H1 (cell line): ENCODE measurements around the gene CUEDC1. TPM values are rescaled to one million over a fixed set of nuclear protein-coding genes. Genes with fewer than 3 reads are reported as not detected.

Experiments
- polyA plus RNA-seq, 7 experiments: library from polyadenylated mRNA; depleted of rRNA in 3 of 7; stranded (reverse) in 5 of 7; unstranded in 2 of 7; fragments of >200 nt in 5 of 7; fragments of 200-250 nt in 2 of 7; gene quantifications; 1 replicate in 5 of 7; 2 replicates in 1 of 7; 4 replicates in 1 of 7; pipeline versions ENCODE4 v1.2.1 to v1.2.3, GENCODE V29; 2011 to 2013; ENCODE audit warnings: missing spikeins in 2 of 7, mixed read lengths in 2 of 7
- small RNA-seq: library from polyadenylated mRNA; stranded (forward); fragments of <200 nt; extraction: miRNeasy Mini kit (QIAGEN cat#:217004); gene quantifications from one replicate; pipeline ENCODE3, GENCODE V24; 2013; ENCODE audit not compliant: insufficient read depth
- total RNA-seq: library from RNA; stranded (reverse); fragmentation: NEBNext Ultra II Directional; extraction: Animal tissue kit (Norgen Biotek cat#: 25700); gene quantifications from 2 replicates; pipeline ENCODE4 v1.2.1, GENCODE V29; 2021

Gene CUEDC1
- total and polyA plus RNA-seq, 2 of the 8 experiments (the other 6 are each of a cell fraction or from before 2014, with no cell fraction given), result 4.0 to 10.7 TPM

Small RNA genes lying within 50 kb of the gene (small RNA-seq; reads per million reads assigned to genes)
- gene AC015813.4, result not detected

Other genes starting within 250 kb of the CUEDC1 start
- gene CCDC182, start 210.1 kb downstream of the CUEDC1 start, total RNA-seq, result not detected in 2 replicates
- gene CCDC182, start 210.1 kb downstream of the CUEDC1 start, polyA plus RNA-seq (2011; rRNA removed), result not detected in 2 replicates
- gene MRPS23, start 105.4 kb downstream of the CUEDC1 start, total RNA-seq, result 60.4 and 73.4 TPM in 2 replicates
- gene MRPS23, start 105.4 kb downstream of the CUEDC1 start, polyA plus RNA-seq (2011; rRNA removed), result 32.9 and 38.6 TPM in 2 replicates
- 56.7 and 61.9 TPM in 2 replicates for gene VEZF1, start 32.8 kb upstream of the CUEDC1 start, total RNA-seq
- 21.5 and 28.9 TPM in 2 replicates for gene VEZF1, start 32.8 kb upstream of the CUEDC1 start, polyA plus RNA-seq (2011; rRNA removed)
- gene SRSF1, start 51.8 kb upstream of the CUEDC1 start, total RNA-seq, result 429 and 433 TPM in 2 replicates
- 149 and 300 TPM in 2 replicates for gene SRSF1, start 51.8 kb upstream of the CUEDC1 start, polyA plus RNA-seq (2011; rRNA removed)
- gene DYNLL2, start 128.0 kb upstream of the CUEDC1 start, total RNA-seq, result 49.7 and 52.7 TPM in 2 replicates
- 19.8 and 21.6 TPM in 2 replicates for gene DYNLL2, start 128.0 kb upstream of the CUEDC1 start, polyA plus RNA-seq (2011; rRNA removed)
- 0.32 and 0.33 TPM in 2 replicates for gene OR4D1, start 193.0 kb upstream of the CUEDC1 start, total RNA-seq
- gene OR4D1, start 193.0 kb upstream of the CUEDC1 start, polyA plus RNA-seq (2011; rRNA removed), result 0.39 and 0.44 TPM in 2 replicates
- not detected in 2 replicates for gene OR4D2, start 211.6 kb upstream of the CUEDC1 start, total RNA-seq
- not detected in 2 replicates for gene OR4D2, start 211.6 kb upstream of the CUEDC1 start, polyA plus RNA-seq (2011; rRNA removed)
- not detected in 2 replicates for gene EPX, start 237.3 kb upstream of the CUEDC1 start, total RNA-seq
- gene EPX, start 237.3 kb upstream of the CUEDC1 start, polyA plus RNA-seq (2011; rRNA removed), result not detected in 2 replicates